Thoracic aorta (tissue), 2 donors: Measurements from ENCODE around the gene DERL2. TPM values are rescaled to one million over a fixed set of nuclear protein-coding genes. Genes with fewer than 3 reads are reported as not detected.
A peak's percentile ranks its signal among the peaks of the same experiment; 100 is the strongest.

Experiments
- ATAC-seq: fragments of 150-250 bp; one replicate; pipeline ENCODE4 v1.8.0; 2017; ENCODE audit warnings: low read depth; ENCODE audit not compliant: insufficient number of reproducible peaks, low FRiP score
- DNase-seq: peaks from one replicate; pipeline ENCODE4 v3.0.0-alpha.2; 2020; ENCODE audit warnings: low spot score
- H3K27ac ChIP-seq, 2 donors: fragments of 200-600 bp; sonication (generic); 1 replicate in 1 of 2; 2 replicates in 1 of 2; pipeline ENCODE4 v1.5.1; 2016; ENCODE audit warnings: mild to moderate bottlenecking in 2 of 2, moderate library complexity in 2 of 2
- H3K27me3 ChIP-seq: fragments of 200-600 bp; sonication (generic); replicated peaks from 2 replicates; pipeline ENCODE4 v1.6.0; 2016; ENCODE audit warnings: mild to moderate bottlenecking; ENCODE audit not compliant: insufficient read depth
- H3K36me3 ChIP-seq: fragments of 200-600 bp; sonication (generic); one replicate; pipeline ENCODE4 v1.5.1; 2016
- H3K4me1 ChIP-seq, 2 donors: fragments of 200-600 bp; sonication (generic); 1 replicate in 1 of 2; 2 replicates in 1 of 2; pipeline versions ENCODE4 v1.5.1 to v1.6.0; 2016; ENCODE audit warnings: low read depth in 2 of 2, mild to moderate bottlenecking in 1 of 2; ENCODE audit not compliant: control insufficient read depth in 1 of 2
- H3K4me3 ChIP-seq: fragments of 200-600 bp; sonication (generic); 2 replicates; pipeline ENCODE4 v1.5.1; 2016; ENCODE audit warnings: mild to moderate bottlenecking
- H3K9me3 ChIP-seq: fragments of 200-600 bp; sonication (generic); 2 replicates; pipeline ENCODE4 v1.5.1; 2016
- total RNA-seq, 2 donors: library from RNA; depleted of rRNA; stranded (reverse); fragments of >200 nt; gene quantifications; one replicate each; pipeline versions ENCODE4 v1.1.0 to v1.2.3, GENCODE V29; 2016
- TF ChIP-seq, protein P1 (sequence below): fragments of 200-600 bp; sonication (generic); IDR thresholded peaks from one replicate; pipeline ENCODE4 v1.5.1; 2019; ENCODE audit warnings: antibody characterized with exemption

The DERL2 gene
- total RNA-seq, 2 donors from 2014 or later = 12.5 to 56.1 TPM

DNA sequence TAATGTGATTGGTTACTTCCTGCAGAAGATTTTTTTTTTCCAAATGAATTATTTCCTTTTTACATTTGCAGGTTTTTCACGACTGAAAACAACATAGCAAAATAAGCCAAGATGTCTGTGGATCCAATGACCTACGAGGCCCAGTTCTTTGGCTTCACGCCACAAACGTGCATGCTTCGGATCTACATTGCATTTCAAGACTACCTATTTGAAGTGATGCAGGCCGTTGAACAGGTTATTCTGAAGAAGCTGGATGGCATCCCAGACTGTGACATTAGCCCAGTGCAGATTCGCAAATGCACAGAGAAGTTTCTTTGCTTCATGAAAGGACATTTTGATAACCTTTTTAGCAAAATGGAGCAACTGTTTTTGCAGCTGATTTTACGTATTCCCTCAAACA is 2.8 kb upstream of the DERL2 start:
- ATAC-seq = no peak
- Histone ChIP-seq H3K36me3 (peaks cover 16% of the 10 kb centered on the region), H3K27ac (no peak overlapping the region), H3K4me1 (peaks cover 15 to 18% of the 10 kb centered on the region in 2 donors), H3K9me3 (no peaks in the 10 kb centered on the region), H3K27me3 (no peaks in the 10 kb centered on the region), H3K4me3 (no peak overlapping the region)
- TF ChIP-seq, protein P1, sequence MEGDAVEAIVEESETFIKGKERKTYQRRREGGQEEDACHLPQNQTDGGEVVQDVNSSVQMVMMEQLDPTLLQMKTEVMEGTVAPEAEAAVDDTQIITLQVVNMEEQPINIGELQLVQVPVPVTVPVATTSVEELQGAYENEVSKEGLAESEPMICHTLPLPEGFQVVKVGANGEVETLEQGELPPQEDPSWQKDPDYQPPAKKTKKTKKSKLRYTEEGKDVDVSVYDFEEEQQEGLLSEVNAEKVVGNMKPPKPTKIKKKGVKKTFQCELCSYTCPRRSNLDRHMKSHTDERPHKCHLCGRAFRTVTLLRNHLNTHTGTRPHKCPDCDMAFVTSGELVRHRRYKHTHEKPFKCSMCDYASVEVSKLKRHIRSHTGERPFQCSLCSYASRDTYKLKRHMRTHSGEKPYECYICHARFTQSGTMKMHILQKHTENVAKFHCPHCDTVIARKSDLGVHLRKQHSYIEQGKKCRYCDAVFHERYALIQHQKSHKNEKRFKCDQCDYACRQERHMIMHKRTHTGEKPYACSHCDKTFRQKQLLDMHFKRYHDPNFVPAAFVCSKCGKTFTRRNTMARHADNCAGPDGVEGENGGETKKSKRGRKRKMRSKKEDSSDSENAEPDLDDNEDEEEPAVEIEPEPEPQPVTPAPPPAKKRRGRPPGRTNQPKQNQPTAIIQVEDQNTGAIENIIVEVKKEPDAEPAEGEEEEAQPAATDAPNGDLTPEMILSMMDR = no peak
- DNase-seq = no peak

DNA sequence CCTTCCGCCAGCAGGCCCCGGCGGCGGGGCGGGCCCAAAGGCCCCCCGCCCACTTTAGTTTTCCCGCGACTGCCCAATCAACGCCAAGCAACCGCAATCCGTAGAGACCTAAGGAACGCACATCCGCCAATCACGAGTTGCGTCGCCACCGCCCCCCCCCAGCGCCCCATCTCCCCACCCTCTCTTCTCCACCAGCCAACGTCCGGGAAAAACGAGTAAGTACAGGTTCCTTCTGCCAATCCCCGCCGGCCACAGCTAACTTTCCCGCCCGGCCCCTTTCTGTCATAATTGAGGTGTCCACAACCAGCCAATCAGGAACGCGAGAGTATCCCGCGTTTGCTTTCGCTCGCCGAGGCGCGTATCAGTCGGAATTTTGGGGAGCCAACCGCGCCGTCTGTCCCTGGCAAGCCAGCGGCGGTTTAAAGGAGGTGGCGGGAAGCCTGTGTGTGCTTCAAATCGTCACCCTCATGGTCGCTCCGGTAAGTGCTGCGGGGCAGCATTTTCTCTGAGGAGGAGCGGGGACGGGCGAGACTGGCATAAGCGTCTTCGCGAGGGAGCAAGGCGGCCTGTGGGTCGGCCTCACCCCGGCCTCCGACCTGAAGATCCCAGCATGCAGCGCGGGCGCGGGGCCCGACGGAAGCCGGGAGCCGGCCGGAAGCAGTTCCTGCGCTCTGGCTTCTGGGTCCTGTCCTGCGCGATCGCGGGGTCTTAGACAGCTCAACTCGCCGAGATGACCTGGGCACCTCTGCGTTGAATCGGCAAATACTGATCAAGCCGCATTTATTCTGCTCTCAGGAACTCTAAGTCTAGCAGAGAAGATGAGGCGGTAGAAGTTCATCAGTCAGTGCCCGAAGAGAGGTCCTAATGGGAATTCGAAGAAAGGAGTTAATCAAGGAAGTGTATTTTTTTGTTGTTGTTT is 487 bp upstream of the DERL2 start, which contains the start of gene MIS12:
TSS of gene MIS12 (plus strand) at position 361 of the 919 bp plus-strand sequence. CDS start 2,297 bp downstream, outside the sequence.
- Histone ChIP-seq H3K27me3 (no peaks in the 10 kb centered on the region), H3K36me3 (peaks cover 30% of the 10 kb centered on the region), H3K4me1 (peaks cover 15 to 18% of the 10 kb centered on the region in 2 donors), H3K9me3 (no peaks in the 10 kb centered on the region), H3K4me3 (peak within 1 kb of the TSS; percentile 98), H3K27ac (peak within 1 kb of the TSS; percentile 99)
- ATAC-seq (peak; percentile 97), DNase-seq (peak; percentile 99)
- TF ChIP-seq, protein P1 = no peak

DNA sequence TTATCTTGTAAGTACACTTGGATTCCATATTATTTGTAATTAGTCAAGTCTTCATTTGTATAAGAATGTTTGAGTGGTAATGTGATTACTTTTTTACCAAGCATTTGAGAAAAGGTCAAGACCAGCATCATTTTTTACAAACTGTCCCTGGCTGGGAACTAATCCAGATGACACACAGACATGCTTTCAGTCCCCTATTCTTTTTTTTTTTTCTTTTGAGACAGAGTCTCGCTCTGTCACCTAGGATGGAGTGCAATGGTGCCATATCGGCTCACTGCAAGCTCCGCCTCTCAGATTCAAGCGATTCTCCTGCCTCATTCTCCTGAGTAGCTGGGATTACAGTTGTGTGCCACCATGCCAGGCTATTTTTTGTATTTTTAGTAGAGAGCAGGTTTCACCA is 4.5 kb downstream of the DERL2 start:
- H3K36me3 ChIP-seq = peaks cover 65% of the 10 kb centered on the region
- TF ChIP-seq, protein P1 = no peak
- no peak for DNase-seq

DNA sequence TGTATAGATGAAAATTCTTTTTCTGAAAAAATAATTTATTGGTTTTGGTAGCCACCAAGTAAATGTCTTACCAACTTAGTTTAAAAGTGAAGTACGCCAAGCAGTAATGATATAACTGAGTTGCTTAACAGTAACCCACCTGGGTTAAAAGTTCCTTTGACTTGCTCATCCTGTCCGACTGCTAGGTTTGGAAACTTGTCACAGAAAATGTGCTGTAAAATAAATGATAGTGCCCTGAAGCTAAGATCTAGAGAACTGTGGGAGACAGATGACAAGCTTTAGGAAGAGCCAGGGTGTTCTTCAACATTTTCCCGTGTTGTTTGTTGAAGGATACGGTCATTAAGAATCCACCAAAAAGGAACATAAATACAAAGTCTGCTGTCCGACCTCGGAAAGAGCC is 5.0 kb downstream of the DERL2 start:
- no peak for ATAC-seq
- no peaks in the 10 kb centered on the region for H3K27me3 ChIP-seq
- H3K36me3 ChIP-seq = peaks cover 65% of the 10 kb centered on the region

More for the DNA sequence above, 4.5 kb downstream of the DERL2 start:
- Histone ChIP-seq H3K4me3 (no peak overlapping the region), H3K9me3 (no peaks in the 10 kb centered on the region), H3K27me3 (no peaks in the 10 kb centered on the region), H3K27ac (no peak overlapping the region), H3K4me1 (peaks cover 8 to 10% of the 10 kb centered on the region in 2 donors)
- no peak for ATAC-seq

DNA sequence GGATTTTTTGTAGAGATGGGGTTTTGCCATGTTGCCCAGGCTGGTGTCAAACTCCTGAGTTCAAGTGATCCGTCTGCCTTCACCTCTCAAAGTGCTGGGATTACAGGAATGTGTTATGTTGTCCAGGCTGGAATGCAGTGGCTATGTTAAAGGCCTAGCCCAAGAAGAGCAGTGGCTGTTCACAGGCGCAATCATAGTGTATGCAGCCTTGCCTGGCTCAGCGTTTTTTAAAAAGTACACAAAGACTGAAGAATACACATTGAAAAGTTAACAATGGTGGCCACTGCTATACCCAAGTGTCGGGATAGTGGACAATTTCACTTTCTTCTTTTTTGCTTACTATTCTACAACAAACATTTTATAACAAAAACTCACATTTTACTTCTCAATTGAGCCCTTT is 7.0 kb downstream of the DERL2 start:
- Histone ChIP-seq H3K9me3 (no peaks in the 10 kb centered on the region), H3K36me3 (peaks cover 65% of the 10 kb centered on the region), H3K27me3 (no peaks in the 10 kb centered on the region), H3K4me3 (no peak overlapping the region), H3K4me1 (no peaks in the 10 kb centered on the region), H3K27ac (no peak overlapping the region)
- DNase-seq (no peak), ATAC-seq (no peak)
- TF ChIP-seq, protein P1 = no peak

More for the DNA sequence above, 5.0 kb downstream of the DERL2 start:
- Histone ChIP-seq H3K4me3 (no peak overlapping the region), H3K9me3 (no peaks in the 10 kb centered on the region), H3K4me1 (peaks cover 8 to 10% of the 10 kb centered on the region in 2 donors), H3K27ac (no peak overlapping the region)
- DNase-seq = no peak
- TF ChIP-seq, protein P1 = no peak
